GM13976 (cell line): ENCODE data around the gene NEIL3.
A peak's percentile ranks its signal among the peaks of the same experiment; 100 is the strongest.

Experiments used
- DNase-seq: peaks from one replicate; pipeline ENCODE4 v3.0.0; 2012; ENCODE audit warnings: low spot score
- CTCF ChIP-seq: IDR thresholded peaks from 2 replicates; pipeline ENCODE4 v1.5.1; 2012; ENCODE audit warnings: borderline replicate concordance, mild to moderate bottlenecking; ENCODE audit not compliant: insufficient read depth; ENCODE audit errors: extremely low read depth, missing control alignments, control extremely low read depth
- in situ Hi-C: fragments of 300-500 bp; cut with MboI; formaldehyde crosslinking; loops from one replicate; pipeline ENCODE4 v1.12.0; 2022; ENCODE audit warnings: low sequenced_read_pairs, mixed read lengths, inconsistent platforms; ENCODE audit not compliant: unreplicated experiment

Gene NEIL3

GRCh38 chr4:177309522-177310371 lies at the start of gene NEIL3:
Gene NEIL3 (plus strand): TSS chr4:177309874. CDS start chr4:177309954, 80 bp downstream.
- TF ChIP-seq CTCF, result no peak
- in situ Hi-C loops, result no loop called here
- peak; percentile 92 for DNase-seq

GRCh38 chr4:177263818-177264217 lies 45.9 kb upstream of the NEIL3 start:
- DNase-seq, result no peak
- in situ Hi-C loops, result no loop called here
- no peak for TF ChIP-seq CTCF

GRCh38 chr4:177264788-177265422 lies 44.8 kb upstream of the NEIL3 start:
- DNase-seq, result no peak
- no peak for TF ChIP-seq CTCF
- in situ Hi-C loops, result no loop called here

GRCh38 chr4:177265729-177266128 lies 43.9 kb upstream of the NEIL3 start:
- no peak for DNase-seq
- TF ChIP-seq CTCF, result no peak
- in situ Hi-C loops, result no loop called here

GRCh38 chr4:177266506-177266905 lies 43.2 kb upstream of the NEIL3 start:
- TF ChIP-seq CTCF, result no peak
- in situ Hi-C loops, result no loop called here
- no peak for DNase-seq

- TF ChIP-seq CTCF, result no peak
- in situ Hi-C loops, result no loop called here
- no peak for DNase-seq
Measured at GRCh38 chr4:177267911-177268310, 41.8 kb upstream of the NEIL3 start.
